ENCODE data around the gene PARL.

The PARL gene

GRCh38 chr3:183839751-183840150 lies 44.9 kb downstream of the PARL start:
- FAIRE-seq (no peak), DNase-seq (ENCODE audit: insufficient read length, low spot score) (no peak)

DNA sequence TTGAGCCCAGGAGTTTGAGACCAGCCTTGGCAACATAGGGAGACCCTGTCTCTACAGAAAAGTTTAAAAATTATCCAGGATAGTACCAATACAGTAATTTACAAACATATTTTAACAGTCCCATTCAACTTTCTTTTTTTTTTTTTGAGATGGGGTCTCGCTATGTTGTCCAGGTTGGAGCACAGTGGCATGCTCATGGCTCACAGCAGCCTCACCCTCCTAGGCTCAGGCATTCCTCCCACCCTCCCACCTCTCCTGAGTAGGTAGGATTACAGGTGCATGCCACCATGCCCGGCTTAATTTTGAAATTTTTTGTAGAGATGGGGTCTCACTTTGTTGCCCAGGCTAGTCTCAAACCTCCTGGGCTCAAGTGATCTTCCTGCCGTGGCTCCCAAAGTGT lies 46.8 kb downstream of the PARL start:
- TF ChIP-seq PAX5 (IDR thresholded peaks at IDR 0.05; ENCODE audit: insufficient read depth, low read length, severe bottlenecking) (no peak), SPI1 (IDR thresholded peaks at IDR 0.05; ENCODE audit: low read depth, low read length) (no peak), POLR2AphosphoS5 (IDR thresholded peaks at IDR 0.05; ENCODE audit: low read depth, low read length) (no peak), POLR2A (IDR thresholded peaks at IDR 0.05; ENCODE audit: low read depth, low read length) (no peak), TAF1 (IDR thresholded peaks at IDR 0.05; ENCODE audit: low read depth, low read length) (no peak), POU2F2 (IDR thresholded peaks at IDR 0.05; ENCODE audit: low read depth, low read length) (no peak)
- FAIRE-seq (no peak), DNase-seq (ENCODE audit: insufficient read length, low spot score) (no peak)

More at GRCh38 chr3:183839751-183840150, 44.9 kb downstream of the PARL start:
- TF ChIP-seq TAF1 (IDR thresholded peaks at IDR 0.05; ENCODE audit: low read depth, low read length) (no peak), POU2F2 (IDR thresholded peaks at IDR 0.05; ENCODE audit: low read depth, low read length) (no peak), POLR2AphosphoS5 (IDR thresholded peaks at IDR 0.05; ENCODE audit: low read depth, low read length) (no peak), PAX5 (IDR thresholded peaks at IDR 0.05; ENCODE audit: insufficient read depth, low read length, severe bottlenecking) (no peak), POLR2A (IDR thresholded peaks at IDR 0.05; ENCODE audit: low read depth, low read length) (no peak), SPI1 (IDR thresholded peaks at IDR 0.05; ENCODE audit: low read depth, low read length) (no peak)

DNA sequence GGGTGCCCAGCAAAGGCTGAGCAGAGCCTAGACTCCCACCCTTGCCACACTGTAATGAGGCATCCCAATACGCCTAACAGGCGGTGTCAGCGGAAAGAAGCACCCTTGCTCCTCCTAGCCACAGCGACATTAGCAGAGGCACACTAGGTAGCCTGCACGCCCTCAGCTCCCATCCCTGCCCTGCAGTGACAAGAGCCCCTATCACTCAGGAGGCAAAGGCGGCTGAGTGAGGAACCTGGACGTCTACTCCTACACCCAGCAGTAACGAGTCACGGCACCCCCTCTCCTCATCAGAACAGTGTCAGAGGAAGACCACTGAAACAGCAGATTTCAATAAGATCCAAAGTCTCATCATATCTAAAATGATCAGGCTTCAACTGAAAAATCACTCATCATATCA lies 47.3 kb downstream of the PARL start:
- TF ChIP-seq POLR2AphosphoS5 (IDR thresholded peaks at IDR 0.05; ENCODE audit: low read depth, low read length) (no peak), TAF1 (IDR thresholded peaks at IDR 0.05; ENCODE audit: low read depth, low read length) (no peak)
- DNase-seq (ENCODE audit: insufficient read length, low spot score) = no peak
- no peak for FAIRE-seq

DNA sequence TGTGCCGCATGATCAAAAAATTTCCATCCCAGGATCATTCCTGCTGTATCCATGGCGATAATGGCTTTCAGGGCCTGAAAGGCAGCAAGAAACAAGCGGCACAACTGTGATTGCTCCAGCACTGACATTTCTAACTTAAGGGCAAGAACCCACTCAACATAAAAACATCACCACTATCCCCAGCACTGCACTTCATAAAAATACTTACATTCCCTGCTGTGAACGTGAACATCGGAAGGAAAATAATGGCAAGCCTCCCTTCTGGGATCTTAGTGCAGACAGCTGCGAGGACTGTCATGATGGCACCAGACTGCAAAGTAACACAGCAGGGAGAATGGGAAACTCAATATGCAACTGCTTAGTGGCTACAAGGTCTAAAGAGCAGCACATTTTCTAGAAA lies 51.2 kb downstream of the PARL start:
- FAIRE-seq (no peak), DNase-seq (ENCODE audit: insufficient read length, low spot score) (no peak)
- TF ChIP-seq SPI1 (IDR thresholded peaks at IDR 0.05; ENCODE audit: low read depth, low read length) = no peak
- no peak for TF ChIP-seq PAX5 (IDR thresholded peaks at IDR 0.05; ENCODE audit: insufficient read depth, low read length, severe bottlenecking)
- TF ChIP-seq POLR2A (IDR thresholded peaks at IDR 0.05; ENCODE audit: low read depth, low read length) = no peak
- no peak for TF ChIP-seq POU2F2 (IDR thresholded peaks at IDR 0.05; ENCODE audit: low read depth, low read length)
- no peak for TF ChIP-seq POLR2AphosphoS5 (IDR thresholded peaks at IDR 0.05; ENCODE audit: low read depth, low read length)
- no peak for TF ChIP-seq TAF1 (IDR thresholded peaks at IDR 0.05; ENCODE audit: low read depth, low read length)

GRCh38 chr3:183830187-183830586 lies 54.5 kb downstream of the PARL start:
- no peak for FAIRE-seq
- DNase-seq (ENCODE audit: insufficient read length, low spot score) = no peak
- TF ChIP-seq PAX5 (IDR thresholded peaks at IDR 0.05; ENCODE audit: insufficient read depth, low read length, severe bottlenecking) (no peak), POU2F2 (IDR thresholded peaks at IDR 0.05; ENCODE audit: low read depth, low read length) (no peak), TAF1 (IDR thresholded peaks at IDR 0.05; ENCODE audit: low read depth, low read length) (no peak)

DNA sequence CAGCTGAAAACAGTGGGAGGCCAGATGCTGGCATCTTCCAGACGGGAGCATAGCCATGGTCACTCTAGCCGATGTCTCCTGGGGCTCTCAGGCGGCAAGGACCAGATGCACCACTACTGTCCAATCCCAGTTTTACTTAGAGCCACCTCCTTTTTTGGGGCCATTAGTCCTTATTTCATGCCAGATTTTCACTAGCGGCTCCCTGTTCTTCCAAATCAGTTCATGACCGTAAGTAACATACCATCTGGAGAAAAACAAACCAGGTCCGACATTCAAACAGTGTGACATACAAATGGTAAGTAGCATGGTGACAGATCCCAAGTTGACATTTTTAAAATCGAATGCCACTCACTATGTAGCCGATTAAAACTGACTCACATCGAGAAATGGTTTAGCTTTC lies 55.2 kb downstream of the PARL start:
- no peak for FAIRE-seq
- no peak for TF ChIP-seq POU2F2 (IDR thresholded peaks at IDR 0.05; ENCODE audit: low read depth, low read length)
- TF ChIP-seq TAF1 (IDR thresholded peaks at IDR 0.05; ENCODE audit: low read depth, low read length) = no peak
- no peak for TF ChIP-seq SPI1 (IDR thresholded peaks at IDR 0.05; ENCODE audit: low read depth, low read length)
- no peak for TF ChIP-seq POLR2AphosphoS5 (IDR thresholded peaks at IDR 0.05; ENCODE audit: low read depth, low read length)
- TF ChIP-seq PAX5 (IDR thresholded peaks at IDR 0.05; ENCODE audit: insufficient read depth, low read length, severe bottlenecking) = no peak
- no peak for TF ChIP-seq POLR2A (IDR thresholded peaks at IDR 0.05; ENCODE audit: low read depth, low read length)
- DNase-seq (ENCODE audit: insufficient read length, low spot score) = no peak

DNA sequence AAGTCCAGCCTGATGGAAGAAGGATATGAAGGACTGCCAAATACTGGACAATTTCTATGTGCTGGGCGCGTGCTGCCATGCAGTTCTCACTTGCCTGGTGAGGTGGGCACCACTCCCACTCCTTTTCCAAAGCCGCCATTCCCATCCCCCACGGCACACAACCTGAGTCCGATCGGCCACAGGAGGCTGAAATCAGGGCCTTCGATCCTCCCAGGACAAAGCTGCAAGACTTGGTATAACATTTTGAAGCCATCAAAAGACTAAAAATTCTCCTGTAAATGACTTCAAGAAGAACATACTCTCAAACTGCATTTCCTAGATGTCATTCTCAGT lies 56.2 kb downstream of the PARL start:
- FAIRE-seq = no peak

DNA sequence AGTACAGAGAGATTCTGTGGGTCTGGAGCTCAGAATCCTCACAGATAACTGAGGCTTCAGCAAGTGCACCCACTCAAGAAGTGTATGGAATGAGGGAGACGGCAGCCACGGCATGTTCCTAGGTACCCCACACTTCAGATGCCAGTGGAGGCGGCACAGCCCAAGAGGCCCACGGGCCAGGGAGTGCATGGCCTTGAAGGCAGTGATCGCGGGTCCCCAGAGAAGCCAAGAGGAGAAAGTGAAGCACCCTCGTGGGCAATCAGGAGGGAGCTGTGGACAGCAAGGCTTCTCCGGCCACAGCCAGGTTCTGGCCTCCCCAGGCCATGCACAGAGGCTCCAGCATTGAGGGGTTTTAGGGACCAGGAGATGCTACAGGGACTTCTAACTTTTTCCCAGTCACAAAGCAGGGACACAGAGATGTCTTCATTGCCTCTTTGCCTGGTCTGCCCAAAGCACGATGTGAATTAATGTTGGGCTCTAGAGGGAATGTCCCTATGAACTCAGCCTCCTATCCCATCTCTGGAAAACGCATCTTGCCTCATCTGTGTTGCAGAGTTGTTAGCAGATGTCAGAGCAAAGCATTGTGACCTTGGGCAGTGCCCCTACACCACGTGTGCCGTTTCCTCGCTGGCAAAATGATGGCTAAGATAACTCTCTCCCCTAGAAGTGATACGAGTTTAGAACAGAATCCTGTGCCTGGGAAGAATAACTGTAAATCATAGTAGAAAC lies 56.7 kb downstream of the PARL start:
- no peak for DNase-seq (ENCODE audit: insufficient read length, low spot score)
- TF ChIP-seq POU2F2 (IDR thresholded peaks at IDR 0.05; ENCODE audit: low read depth, low read length) = no peak
- TF ChIP-seq PAX5 (IDR thresholded peaks at IDR 0.05; ENCODE audit: insufficient read depth, low read length, severe bottlenecking) = no peak
- no peak for TF ChIP-seq SPI1 (IDR thresholded peaks at IDR 0.05; ENCODE audit: low read depth, low read length)
- no peak for TF ChIP-seq TAF1 (IDR thresholded peaks at IDR 0.05; ENCODE audit: low read depth, low read length)
- no peak for TF ChIP-seq POLR2AphosphoS5 (IDR thresholded peaks at IDR 0.05; ENCODE audit: low read depth, low read length)
- no peak for TF ChIP-seq POLR2A (IDR thresholded peaks at IDR 0.05; ENCODE audit: low read depth, low read length)
- no peak for FAIRE-seq

More for the DNA sequence above, 56.2 kb downstream of the PARL start:
- no peak for DNase-seq (ENCODE audit: insufficient read length, low spot score)
- TF ChIP-seq POU2F2 (IDR thresholded peaks at IDR 0.05; ENCODE audit: low read depth, low read length) = no peak
- no peak for TF ChIP-seq PAX5 (IDR thresholded peaks at IDR 0.05; ENCODE audit: insufficient read depth, low read length, severe bottlenecking)
- no peak for TF ChIP-seq SPI1 (IDR thresholded peaks at IDR 0.05; ENCODE audit: low read depth, low read length)
- TF ChIP-seq POLR2AphosphoS5 (IDR thresholded peaks at IDR 0.05; ENCODE audit: low read depth, low read length) = no peak
- TF ChIP-seq TAF1 (IDR thresholded peaks at IDR 0.05; ENCODE audit: low read depth, low read length) = no peak
- no peak for TF ChIP-seq POLR2A (IDR thresholded peaks at IDR 0.05; ENCODE audit: low read depth, low read length)

- DNase-seq (ENCODE audit: insufficient read length, low spot score) (no peak), FAIRE-seq (no peak)
- TF ChIP-seq POLR2AphosphoS5 (IDR thresholded peaks at IDR 0.05; ENCODE audit: low read depth, low read length) (no peak), POLR2A (IDR thresholded peaks at IDR 0.05; ENCODE audit: low read depth, low read length) (no peak), POU2F2 (IDR thresholded peaks at IDR 0.05; ENCODE audit: low read depth, low read length) (no peak), SPI1 (IDR thresholded peaks at IDR 0.05; ENCODE audit: low read depth, low read length) (no peak), PAX5 (IDR thresholded peaks at IDR 0.05; ENCODE audit: insufficient read depth, low read length, severe bottlenecking) (no peak), TAF1 (IDR thresholded peaks at IDR 0.05; ENCODE audit: low read depth, low read length) (no peak)
Measured at GRCh38 chr3:183826448-183827250, 58.0 kb downstream of the PARL start.
